Activated CD4-positive, alpha-beta T cell treated with anti-CD3 and anti-CD28 coated beads, Interleukin-2, amount 50 U/mL, for 4 hours (primary cell): ENCODE data around the gene FAM171A1.

Experiments
- DNase-seq, 2 experiments: peaks; one replicate each; pipeline ENCODE4 v3.0.0-alpha.2; 2020

FAM171A1 gene

GRCh38 chr10:15166325-15166724 lies 204.8 kb downstream of the FAM171A1 start:
- no peak for DNase-seq

GRCh38 chr10:15163253-15163828 lies 207.7 kb downstream of the FAM171A1 start:
- DNase-seq: no peak
